Activated T-helper 1 cell treated with anti-CD3 and anti-CD28 coated beads, Interleukin-12 subunit alpha, Interleukin-12 subunit beta, Interleukin-2, Interleukin-4 antibody, amounts not matched to agents 30 ng/mL and 10 ng/mL and 1 ng/mL, durations not matched to agents 14 hours and 24 hours and 36 hours (primary cell): ENCODE data around the gene CYP2B6. TPM values are rescaled to one million over a fixed set of nuclear protein-coding genes. Genes with fewer than 3 reads are reported as not detected.
"Not testable (repeated sequence)": the region's sequence is repeated elsewhere in the genome, so short reads cannot be mapped to it uniquely, and the experiment has no call there.

Experiments
- DNase-seq: peaks from one replicate; pipeline ENCODE4 v3.0.0; 2021; ENCODE audit warnings: low spot score
- H3K27ac Mint-ChIP-seq: one replicate; pipeline ENCODE4 v1.8.0; 2021; ENCODE audit warnings: mild to moderate bottlenecking, mixed read lengths
- H3K27me3 Mint-ChIP-seq: one replicate; pipeline ENCODE4 v1.8.0; 2022; ENCODE audit warnings: mild to moderate bottlenecking, moderate library complexity, mixed read lengths; ENCODE audit not compliant: insufficient read depth
- H3K36me3 Mint-ChIP-seq: one replicate; pipeline ENCODE4 v1.8.0; 2021; ENCODE audit warnings: low read depth, mixed read lengths
- H3K4me1 Mint-ChIP-seq: one replicate; pipeline ENCODE4 v1.8.0; 2021; ENCODE audit warnings: low read depth, mixed read lengths
- H3K4me3 Mint-ChIP-seq: one replicate; pipeline ENCODE4 v1.8.0; 2021; ENCODE audit warnings: mild to moderate bottlenecking, moderate library complexity, mixed read lengths
- H3K9me3 Mint-ChIP-seq: one replicate; pipeline ENCODE4 v1.8.0; 2021; ENCODE audit warnings: mixed read lengths
- intact Hi-C: fragments of 100-400 bp; cut with micrococcal nuclease; formaldehyde crosslinking; loops from one replicate; pipeline ENCODE4 v1.15.1; 2024
- total RNA-seq: library from RNA; stranded (reverse); gene quantifications from 2 replicates; pipeline ENCODE4 v1.2.3, GENCODE V29; 2022

Gene CYP2B6
- total RNA-seq, 1 donor from 2014 or later, result not detected

DNA sequence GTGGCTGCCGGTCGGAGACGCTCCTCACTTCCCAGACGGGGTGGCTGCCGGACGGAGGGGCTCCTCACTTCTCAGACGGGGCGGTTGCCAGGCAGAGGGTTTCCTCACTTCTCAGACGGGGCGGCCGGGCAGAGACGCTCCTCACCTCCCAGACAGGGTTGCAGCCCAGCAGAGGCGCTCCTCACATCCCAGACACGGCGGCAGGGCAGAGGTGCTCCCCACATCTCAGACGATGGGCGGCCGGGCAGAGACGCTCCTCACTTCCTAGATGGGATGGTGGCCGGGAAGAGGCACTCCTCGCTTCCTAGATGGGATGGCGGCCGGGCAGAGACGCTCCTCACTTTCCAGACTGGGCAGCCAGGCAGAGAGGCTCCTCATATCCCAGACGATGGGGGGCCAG, 24.5 kb upstream of the CYP2B6 start:
- H3K9me3 Mint-ChIP-seq, result peaks cover 11% of the 10 kb centered on the region
- intact Hi-C loops, H3K4me3 Mint-ChIP-seq, H3K27me3 Mint-ChIP-seq, DNase-seq, H3K27ac Mint-ChIP-seq, H3K36me3 Mint-ChIP-seq: not testable (repeated sequence)
- peaks cover 32% of the 10 kb centered on the region for H3K4me1 Mint-ChIP-seq

DNA sequence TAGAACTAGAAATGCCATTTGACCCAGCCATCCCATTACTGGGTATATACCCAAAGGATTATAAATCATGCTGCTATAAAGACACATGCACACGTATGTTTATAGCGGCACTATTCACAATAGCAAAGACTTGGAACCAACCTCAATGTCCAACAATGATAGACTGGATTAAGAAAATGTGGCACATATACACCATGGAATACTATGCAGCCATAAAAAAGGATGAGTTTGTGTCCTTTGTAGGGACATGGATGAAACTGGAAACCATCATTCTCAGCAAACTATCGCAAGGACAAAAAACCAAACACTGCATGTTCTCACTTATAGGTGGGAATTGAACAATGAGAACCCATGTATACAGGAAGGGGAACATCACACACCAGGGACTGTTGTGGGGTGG, 23.0 kb upstream of the CYP2B6 start:
- H3K4me3 Mint-ChIP-seq, H3K27ac Mint-ChIP-seq, intact Hi-C loops, DNase-seq, H3K27me3 Mint-ChIP-seq, H3K36me3 Mint-ChIP-seq: not testable (repeated sequence)
- H3K9me3 Mint-ChIP-seq, result peaks cover 11% of the 10 kb centered on the region
- H3K4me1 Mint-ChIP-seq, result peaks cover 33% of the 10 kb centered on the region

DNA sequence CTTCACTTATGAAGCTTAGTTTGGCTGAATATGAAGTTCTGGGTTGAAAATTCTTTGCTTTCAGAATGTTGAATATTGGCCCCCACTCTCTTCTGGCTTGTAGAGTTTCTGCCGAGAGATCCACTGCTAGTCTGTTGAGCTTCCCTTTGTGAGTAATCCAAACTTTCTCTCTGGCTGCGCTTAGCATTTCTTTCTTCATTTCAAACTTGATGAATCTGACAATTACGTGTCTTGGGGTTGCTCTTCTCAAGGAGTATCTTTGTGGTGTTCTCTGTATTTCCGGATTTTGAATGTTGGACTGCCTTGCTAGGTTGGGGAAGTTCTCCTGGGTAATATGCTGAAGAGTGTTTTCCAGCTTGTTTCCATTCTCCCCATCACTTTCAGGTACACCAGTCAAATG, 21.4 kb upstream of the CYP2B6 start:
- not testable (repeated sequence) for DNase-seq, H3K27me3 Mint-ChIP-seq, H3K36me3 Mint-ChIP-seq
- Mint-ChIP-seq H3K9me3 (peaks cover 11% of the 10 kb centered on the region), H3K4me1 (peaks cover 41% of the 10 kb centered on the region), H3K27ac (peak overlapping the region; percentile 80), H3K4me3 (peak overlapping the region; percentile 28)
- intact Hi-C loops, result loop anchor here (1.0 to 5.0 kb wide), 3 partner anchors 94 to 338 kb away; partner anchors contain the start of gene HNRNPUL1

DNA sequence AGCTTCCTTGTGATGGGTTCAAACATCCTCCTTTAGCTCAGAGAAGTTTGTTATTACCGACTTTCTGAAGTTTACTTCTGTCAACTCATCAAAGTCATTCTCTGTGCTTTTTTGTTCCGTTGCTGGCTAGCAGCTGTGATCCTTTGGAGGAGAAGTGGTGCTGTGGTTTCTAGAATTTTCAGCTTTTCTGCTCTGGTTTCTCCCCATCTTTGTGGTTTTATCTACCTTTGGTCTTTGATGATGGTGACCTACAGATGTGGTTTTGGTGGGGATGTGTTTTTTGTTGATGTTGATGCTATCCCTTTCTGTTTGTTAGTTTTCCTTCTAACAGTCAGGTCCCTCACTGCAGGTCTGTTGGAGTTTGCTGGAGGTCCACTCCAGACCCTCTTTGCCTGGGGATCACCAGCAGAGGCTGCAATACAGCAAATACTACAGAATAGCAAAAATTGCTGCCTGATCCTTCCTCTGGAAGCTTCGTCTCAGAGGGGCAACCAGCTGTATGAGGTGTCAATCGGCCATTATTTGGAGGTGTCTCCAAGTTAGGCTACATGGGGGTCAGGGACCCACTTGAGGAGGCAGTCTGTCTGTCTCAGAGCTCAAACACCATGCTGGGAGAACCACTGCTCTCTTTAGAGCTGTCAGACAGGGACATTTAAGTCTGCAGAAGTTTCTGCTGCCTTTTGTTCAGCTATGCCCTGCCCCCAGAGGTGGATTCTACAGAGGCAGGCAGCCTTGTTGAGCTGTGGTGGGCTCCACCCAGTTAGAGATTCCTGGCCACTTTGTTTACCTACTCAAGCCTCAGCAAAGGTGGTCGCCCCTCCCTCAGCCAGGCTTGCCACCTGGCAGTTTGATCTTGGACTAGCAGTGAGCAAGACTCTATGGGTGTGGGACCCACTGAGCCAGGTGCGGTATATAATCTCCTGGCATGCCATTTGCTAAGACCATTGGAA, 20.4 kb upstream of the CYP2B6 start:
- DNase-seq, result peak; percentile 60
- not testable (repeated sequence) for H3K27me3 Mint-ChIP-seq, H3K36me3 Mint-ChIP-seq
- intact Hi-C loops, result loop anchor here (1.0 to 5.0 kb wide), 3 partner anchors 95 to 337 kb away; partner anchors contain the start of gene HNRNPUL1
- Mint-ChIP-seq H3K9me3 (peaks cover 11% of the 10 kb centered on the region), H3K27ac (peak overlapping the region; percentile 80), H3K4me1 (peaks cover 47% of the 10 kb centered on the region), H3K4me3 (peak overlapping the region; percentile 28)

DNA sequence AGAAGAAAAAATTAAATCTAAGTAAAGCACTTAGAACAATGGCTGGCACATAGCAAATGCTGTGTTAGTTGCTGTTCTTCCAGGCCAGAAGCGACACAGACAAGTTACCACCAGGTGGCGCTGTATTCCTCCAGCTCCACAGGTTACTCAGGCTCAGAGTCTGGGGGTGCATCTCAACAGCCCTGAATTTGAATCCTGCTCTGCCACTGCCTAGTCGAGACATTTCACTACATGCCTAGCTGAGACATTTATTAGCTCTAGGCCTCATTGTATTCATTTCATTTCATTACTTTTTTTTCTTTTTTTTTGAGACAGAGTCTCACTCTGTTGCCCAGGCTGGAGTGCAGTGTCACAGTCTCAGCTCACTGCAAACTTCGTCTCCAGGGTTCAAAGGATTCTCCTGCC, 16.4 kb upstream of the CYP2B6 start:
- peaks cover 4% of the 10 kb centered on the region for H3K9me3 Mint-ChIP-seq

DNA sequence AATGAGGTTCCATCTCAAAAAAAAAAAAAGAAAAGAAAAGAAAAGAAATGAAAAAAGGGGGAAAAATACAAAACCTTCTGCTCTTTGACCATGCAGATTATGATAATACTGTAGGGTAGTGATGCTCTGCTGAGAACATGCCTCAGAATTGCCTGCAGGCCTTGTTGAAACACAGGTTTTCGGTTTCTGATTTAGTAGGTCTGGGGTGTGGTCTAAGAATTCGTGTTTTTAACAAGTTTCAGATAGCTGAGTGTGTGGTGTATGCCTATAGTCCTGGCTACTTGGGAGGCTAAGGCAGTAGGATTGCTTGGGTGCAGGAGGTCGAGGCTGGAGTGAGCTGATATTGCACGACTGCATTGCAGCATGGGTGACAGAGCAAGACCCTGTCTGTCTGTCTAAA, 14.9 kb upstream of the CYP2B6 start:
- intact Hi-C loops, result no loop called here
- Mint-ChIP-seq H3K27me3 (peaks cover 11% of the 10 kb centered on the region), H3K4me1 (peaks cover 34% of the 10 kb centered on the region), H3K4me3 (no peak overlapping the region), H3K36me3 (peaks cover 3% of the 10 kb centered on the region), H3K9me3 (peaks cover 4% of the 10 kb centered on the region), H3K27ac (no peak overlapping the region)
- no peak for DNase-seq

More for the DNA sequence above, 16.4 kb upstream of the CYP2B6 start:
- Mint-ChIP-seq H3K27ac (no peak overlapping the region), H3K4me1 (peaks cover 48% of the 10 kb centered on the region), H3K4me3 (peak overlapping the region; percentile 24), H3K27me3 (peaks cover 4% of the 10 kb centered on the region), H3K36me3 (peaks cover 3% of the 10 kb centered on the region)
- DNase-seq, result peak; percentile 62
- intact Hi-C loops, result loop anchor here (1.0 to 5.0 kb wide), 3 partner anchors 170 to 333 kb away; partner anchors contain the start of gene HNRNPUL1

DNA sequence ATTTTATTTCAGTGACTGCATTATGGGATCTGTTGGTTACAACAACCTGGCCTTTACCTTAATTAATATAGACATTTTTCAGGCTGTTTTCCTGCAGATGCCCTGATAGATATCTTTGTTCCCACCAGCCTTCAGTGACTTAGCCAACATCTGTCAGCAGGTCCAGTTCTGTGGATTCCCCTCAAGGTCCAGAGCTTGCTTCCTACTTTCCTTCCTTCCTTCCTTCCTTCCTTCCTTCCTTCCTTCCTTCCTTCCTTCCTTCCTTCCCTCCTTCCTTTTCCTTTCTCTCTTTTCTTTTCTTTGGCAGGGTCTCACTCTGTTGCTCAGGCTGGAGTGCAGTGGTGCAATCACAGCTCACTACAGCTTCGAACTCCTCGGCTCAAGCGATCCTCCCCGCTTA, 14.4 kb upstream of the CYP2B6 start:
- Mint-ChIP-seq H3K9me3 (no peaks in the 10 kb centered on the region), H3K27me3 (peaks cover 14% of the 10 kb centered on the region), H3K36me3 (peaks cover 3% of the 10 kb centered on the region), H3K4me3 (no peak overlapping the region), H3K27ac (no peak overlapping the region), H3K4me1 (peaks cover 34% of the 10 kb centered on the region)
- intact Hi-C loops, result no loop called here
- DNase-seq, result no peak

DNA sequence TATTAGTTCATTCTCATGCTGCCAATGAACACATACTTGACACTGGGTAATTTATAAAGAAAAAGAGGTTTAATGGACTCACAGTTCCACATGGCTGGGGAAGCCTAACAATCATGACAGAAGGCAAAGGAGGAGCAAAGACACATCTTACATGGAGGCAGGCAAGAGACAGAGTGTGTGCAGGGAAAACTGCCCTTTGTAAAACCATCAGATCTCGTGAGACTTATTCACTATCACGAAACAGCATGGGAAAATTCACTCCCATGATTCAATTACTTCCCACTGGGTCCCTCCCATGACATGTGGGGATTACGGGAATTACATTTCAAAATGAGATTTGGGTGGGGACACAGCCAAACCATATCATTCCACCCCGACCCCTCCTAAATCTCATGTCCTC, 11.3 kb upstream of the CYP2B6 start:
- DNase-seq, H3K9me3 Mint-ChIP-seq, H3K36me3 Mint-ChIP-seq, intact Hi-C loops, H3K27ac Mint-ChIP-seq, H3K4me3 Mint-ChIP-seq: not testable (repeated sequence)
- Mint-ChIP-seq H3K4me1 (peaks cover 31% of the 10 kb centered on the region), H3K27me3 (peaks cover 21% of the 10 kb centered on the region)

DNA sequence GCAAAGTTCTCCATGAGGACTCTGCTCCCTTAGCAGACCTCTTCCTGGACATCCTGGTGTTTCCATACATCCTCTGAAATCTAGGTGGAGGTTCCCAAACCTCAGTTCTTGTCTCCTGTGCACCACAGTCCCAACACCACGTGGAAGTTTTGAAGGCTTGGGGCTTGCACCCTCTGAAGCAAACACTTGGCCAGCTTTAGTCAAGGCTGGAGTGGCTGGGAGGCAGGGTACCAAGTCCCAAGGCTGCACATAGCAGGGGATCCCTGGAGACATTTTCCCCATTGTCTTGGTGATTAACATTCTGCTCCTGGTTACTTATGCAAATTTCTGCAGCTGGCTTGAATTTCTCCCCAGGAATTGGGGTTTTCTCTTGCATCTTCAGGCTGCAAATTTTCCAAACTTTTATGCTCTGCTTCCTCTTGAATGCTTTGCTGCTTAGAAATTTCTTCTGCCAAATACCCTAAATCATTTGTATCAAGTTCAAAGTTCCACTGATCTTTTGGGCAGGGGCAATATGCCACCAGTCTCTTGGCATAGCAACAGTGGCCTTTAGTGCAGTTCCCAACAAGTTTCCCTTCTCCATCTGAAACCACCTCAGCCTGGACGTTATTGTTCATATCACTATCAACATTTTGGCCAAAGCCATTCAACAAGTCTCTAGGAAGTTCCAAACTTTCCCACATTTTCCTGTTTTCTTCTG, 10.2 kb upstream of the CYP2B6 start:
- H3K4me3 Mint-ChIP-seq, H3K36me3 Mint-ChIP-seq, DNase-seq, intact Hi-C loops, H3K9me3 Mint-ChIP-seq, H3K27ac Mint-ChIP-seq: not testable (repeated sequence)
- H3K4me1 Mint-ChIP-seq, result peaks cover 24% of the 10 kb centered on the region
- peaks cover 21% of the 10 kb centered on the region for H3K27me3 Mint-ChIP-seq

DNA sequence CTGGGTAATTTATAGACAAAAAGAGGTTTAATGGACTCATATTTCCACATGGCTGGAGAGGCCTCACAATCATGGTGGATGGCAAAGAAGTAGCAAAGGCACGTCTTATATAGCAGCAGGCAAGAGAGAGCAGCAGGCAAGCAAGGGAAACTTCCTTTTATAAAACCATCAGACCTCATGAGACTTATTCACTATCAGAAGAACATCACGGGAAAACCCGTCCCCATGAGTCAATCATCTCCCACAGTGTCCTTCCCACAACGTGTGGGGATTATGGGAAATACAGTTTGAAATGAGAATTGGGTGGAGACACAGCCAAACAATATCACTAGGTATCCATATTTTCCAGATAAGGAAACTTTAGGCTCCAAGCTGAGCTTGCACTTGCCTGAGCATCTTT, 9.5 kb upstream of the CYP2B6 start:
- Mint-ChIP-seq H3K4me3 (no peak overlapping the region), H3K36me3 (no peaks in the 10 kb centered on the region), H3K4me1 (peaks cover 17% of the 10 kb centered on the region), H3K27ac (no peak overlapping the region), H3K9me3 (no peaks in the 10 kb centered on the region), H3K27me3 (peaks cover 21% of the 10 kb centered on the region)
- no peak for DNase-seq
- intact Hi-C loops, result no loop called here

DNA sequence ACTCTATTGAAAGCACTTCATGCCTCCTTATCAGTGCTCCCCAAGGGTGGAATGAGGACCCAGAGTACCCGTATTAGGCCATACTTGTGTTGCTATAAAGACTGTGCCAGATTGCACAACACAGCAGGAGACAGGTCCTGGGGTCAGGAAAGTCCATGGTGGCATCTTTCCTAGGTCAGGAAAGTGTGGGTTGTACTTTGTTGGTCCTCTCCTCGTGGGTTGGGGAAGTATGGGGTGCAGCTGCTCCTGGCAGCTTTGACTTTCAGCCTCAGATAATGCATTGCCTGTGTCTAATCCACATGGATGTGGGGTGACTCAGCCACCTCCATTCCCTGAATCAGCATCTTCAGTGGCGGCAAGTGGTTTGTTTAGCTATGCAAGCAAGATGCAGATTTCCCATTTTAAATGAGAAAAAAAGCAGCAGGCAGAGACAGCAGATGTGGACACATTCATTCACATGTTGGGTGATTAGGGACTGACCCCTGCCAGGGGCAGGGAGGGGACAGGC, 8.4 kb upstream of the CYP2B6 start:
- peaks cover 12% of the 10 kb centered on the region for H3K4me1 Mint-ChIP-seq
- H3K36me3 Mint-ChIP-seq, result no peaks in the 10 kb centered on the region
- DNase-seq, result no peak
- no peaks in the 10 kb centered on the region for H3K9me3 Mint-ChIP-seq
- no peak overlapping the region for H3K4me3 Mint-ChIP-seq
- H3K27ac Mint-ChIP-seq, result no peak overlapping the region
- H3K27me3 Mint-ChIP-seq, result peaks cover 20% of the 10 kb centered on the region
- intact Hi-C loops, result no loop called here

DNA sequence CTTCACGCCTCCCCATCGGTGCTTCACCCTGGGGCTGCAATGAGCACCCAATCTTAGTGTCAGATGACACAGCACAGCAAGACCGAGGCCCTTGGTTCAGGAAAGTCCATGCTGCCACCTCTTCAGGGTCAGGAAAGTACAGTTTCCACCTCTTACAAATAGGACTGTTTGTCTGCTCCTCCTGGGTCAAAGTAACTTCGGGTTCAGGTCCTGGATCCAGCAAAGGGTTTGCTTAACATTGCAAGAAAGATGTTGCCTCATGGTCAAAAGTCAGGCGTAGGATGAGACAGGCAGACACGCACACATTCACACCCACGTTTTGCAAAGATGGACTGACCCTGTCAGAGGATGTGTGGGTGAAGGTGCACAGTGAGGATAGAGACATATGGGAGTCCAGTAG, 1.6 kb upstream of the CYP2B6 start:
- H3K27ac Mint-ChIP-seq, result no peak overlapping the region
- H3K4me1 Mint-ChIP-seq, result no peaks in the 10 kb centered on the region
- H3K36me3 Mint-ChIP-seq, result no peaks in the 10 kb centered on the region
- peaks cover 10% of the 10 kb centered on the region for H3K27me3 Mint-ChIP-seq
- no peak for DNase-seq
- H3K9me3 Mint-ChIP-seq, result peaks cover 6% of the 10 kb centered on the region
- intact Hi-C loops, result no loop called here
- no peak overlapping the region for H3K4me3 Mint-ChIP-seq

DNA sequence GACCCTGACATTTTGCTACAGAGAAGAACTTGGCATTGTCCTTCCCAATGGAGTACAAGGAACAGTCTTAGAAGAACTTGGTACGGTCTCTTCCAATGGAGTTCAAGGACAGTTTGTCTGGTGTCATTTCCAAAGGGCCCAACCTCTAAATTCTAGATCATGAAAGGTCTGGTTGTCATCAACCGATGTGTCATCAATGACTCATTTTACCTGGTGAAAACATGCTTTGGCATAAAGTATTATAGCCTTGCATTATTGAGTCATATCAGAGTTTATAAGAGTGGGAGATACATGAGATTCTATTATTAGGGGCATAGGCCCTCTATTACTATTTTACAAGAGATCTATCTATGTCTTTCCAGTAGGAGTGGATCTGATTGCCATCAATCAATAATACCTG, 4.3 kb downstream of the CYP2B6 start:
- no peaks in the 10 kb centered on the region for H3K9me3 Mint-ChIP-seq
- H3K4me1 Mint-ChIP-seq, result no peaks in the 10 kb centered on the region
- intact Hi-C loops, result no loop called here
- no peaks in the 10 kb centered on the region for H3K36me3 Mint-ChIP-seq
- no peak overlapping the region for H3K4me3 Mint-ChIP-seq
- DNase-seq, result no peak
- H3K27me3 Mint-ChIP-seq, result peaks cover 10% of the 10 kb centered on the region
- H3K27ac Mint-ChIP-seq, result no peak overlapping the region
